PC-9 (cell line): ENCODE results near the gene TMEM88.

Source experiments
- EZH2 ChIP-seq: fragments of 200-600 bp; sonication (generic); IDR thresholded peaks from 2 replicates; pipeline ENCODE4 v1.8.0; 2017; ENCODE audit warnings: antibody characterized with exemption, low read depth
- TF ChIP-seq, protein P1 (sequence below): fragments of 200-600 bp; sonication (generic); conservative IDR thresholded peaks from 2 replicates; pipeline ENCODE4 v1.6.1; 2017; ENCODE audit warnings: mixed run types, antibody characterized with exemption, mild to moderate bottlenecking, moderate library complexity

GRCh38 chr17:7878234-7878633, 23.4 kb downstream of the TMEM88 start:
- TF ChIP-seq, protein P1, sequence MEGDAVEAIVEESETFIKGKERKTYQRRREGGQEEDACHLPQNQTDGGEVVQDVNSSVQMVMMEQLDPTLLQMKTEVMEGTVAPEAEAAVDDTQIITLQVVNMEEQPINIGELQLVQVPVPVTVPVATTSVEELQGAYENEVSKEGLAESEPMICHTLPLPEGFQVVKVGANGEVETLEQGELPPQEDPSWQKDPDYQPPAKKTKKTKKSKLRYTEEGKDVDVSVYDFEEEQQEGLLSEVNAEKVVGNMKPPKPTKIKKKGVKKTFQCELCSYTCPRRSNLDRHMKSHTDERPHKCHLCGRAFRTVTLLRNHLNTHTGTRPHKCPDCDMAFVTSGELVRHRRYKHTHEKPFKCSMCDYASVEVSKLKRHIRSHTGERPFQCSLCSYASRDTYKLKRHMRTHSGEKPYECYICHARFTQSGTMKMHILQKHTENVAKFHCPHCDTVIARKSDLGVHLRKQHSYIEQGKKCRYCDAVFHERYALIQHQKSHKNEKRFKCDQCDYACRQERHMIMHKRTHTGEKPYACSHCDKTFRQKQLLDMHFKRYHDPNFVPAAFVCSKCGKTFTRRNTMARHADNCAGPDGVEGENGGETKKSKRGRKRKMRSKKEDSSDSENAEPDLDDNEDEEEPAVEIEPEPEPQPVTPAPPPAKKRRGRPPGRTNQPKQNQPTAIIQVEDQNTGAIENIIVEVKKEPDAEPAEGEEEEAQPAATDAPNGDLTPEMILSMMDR = no peak
- no peak for TF ChIP-seq EZH2
